Gastroesophageal sphincter (tissue), 4 donors: ENCODE measurements around the gene TFAP2B. TPM values are rescaled to one million over a fixed set of nuclear protein-coding genes. Genes with fewer than 3 reads are reported as not detected.

ENCODE experiments used
- ATAC-seq: fragments of 150-250 bp; one replicate; pipeline ENCODE4 v1.9.1; 2016; ENCODE audit warnings: mild to moderate bottlenecking, moderate library complexity
- H3K27ac ChIP-seq, 4 donors: fragments of 200-600 bp; sonication (generic) in 3 of 4; 1 replicate in 3 of 4; 2 replicates in 1 of 4; pipeline ENCODE4 v1.5.1; 2016 to 2019
- H3K27me3 ChIP-seq: fragments of 200-600 bp; sonication (generic); one replicate; pipeline ENCODE4 v1.5.1; 2019
- H3K36me3 ChIP-seq, 2 donors: fragments of 200-600 bp; sonication (generic); one replicate each; pipeline ENCODE4 v1.5.1; 2019; ENCODE audit warnings: control low read depth in 1 of 2
- H3K4me1 ChIP-seq, 3 donors: fragments of 200-600 bp; sonication (generic); 1 replicate in 2 of 3; 2 replicates in 1 of 3; pipeline ENCODE4 v1.5.1; 2016 to 2019; ENCODE audit warnings: control low read depth in 2 of 3
- H3K4me3 ChIP-seq, 2 donors: fragments of 200-600 bp; sonication (generic); one replicate each; pipeline ENCODE4 v1.5.1; 2019; ENCODE audit warnings: mild to moderate bottlenecking in 1 of 2, moderate library complexity in 1 of 2
- H3K9me3 ChIP-seq, 3 donors: fragments of 200-600 bp; sonication (generic); one replicate each; pipeline ENCODE4 v1.5.1; 2017 to 2019; ENCODE audit warnings: control low read depth in 2 of 3
- EP300 ChIP-seq: sonication (generic); formaldehyde crosslinking; IDR thresholded peaks from one replicate; pipeline ENCODE4 v1.6.1; 2017; ENCODE audit warnings: antibody characterized with exemption, mild to moderate bottlenecking
- POLR2A ChIP-seq, 2 donors: fragments of 450-650 bp; IDR thresholded peaks; one replicate each; pipeline ENCODE4 v1.6.1; 2017; ENCODE audit warnings: antibody characterized with exemption in 2 of 2, mild to moderate bottlenecking in 2 of 2, moderate library complexity in 1 of 2
- POLR2AphosphoS5 ChIP-seq: sonication (generic); formaldehyde crosslinking; IDR thresholded peaks from one replicate; pipeline ENCODE4 v1.6.1; 2017; ENCODE audit warnings: antibody characterized with exemption
- WGBS, 2 donors: methylation state at CpG; one replicate each; pipeline ENCODE4 v1.1.5; 2018; ENCODE audit warnings: low coverage in 1 of 2; 5-methylcytosine and 5-hydroxymethylcytosine counted together
- total RNA-seq, 4 donors: library from RNA; depleted of rRNA; stranded (reverse); fragments of >200 nt; gene quantifications; one replicate each; pipeline ENCODE4 v1.1.0, GENCODE V29; 2016
- TF ChIP-seq, protein P1 (sequence below), 4 experiments: fragments of 200-600 bp in 2 of 4; fragments of 450-650 bp in 2 of 4; sonication (generic) in 1 of 4; IDR thresholded peaks; one replicate each; pipeline ENCODE4 v1.5.1; 2017 to 2019; ENCODE audit warnings: antibody characterized with exemption in 4 of 4, mild to moderate bottlenecking in 2 of 4, moderate library complexity in 2 of 4

TFAP2B gene
- total RNA-seq, 4 donors from 2014 or later: 0.25 TPM; not detected in 3

DNA sequence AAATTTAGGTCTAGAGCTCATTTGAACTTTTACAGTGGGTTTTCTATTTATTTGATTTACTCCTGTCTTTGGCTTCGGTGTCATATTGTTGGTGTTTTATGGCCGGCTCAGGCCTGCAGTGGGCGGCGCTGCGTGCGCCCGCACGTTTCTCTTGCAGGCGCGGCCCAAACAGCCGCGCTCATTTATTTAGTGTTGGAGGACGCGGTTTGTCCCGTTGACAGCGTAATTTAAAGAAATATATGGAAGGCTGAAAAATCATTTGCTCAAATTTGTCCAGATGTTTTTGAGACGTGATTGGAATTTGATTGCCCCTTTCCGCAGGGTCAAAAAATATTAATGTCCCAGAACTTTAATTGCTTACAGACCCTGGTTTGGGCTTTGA is 22.1 kb downstream of the TFAP2B start:
- Histone ChIP-seq H3K4me3 (no peak overlapping the region), H3K27ac (no peak overlapping the region), H3K27me3 (peaks cover 99% of the 10 kb centered on the region), H3K9me3 (no peaks in the 10 kb centered on the region), H3K36me3 (no peaks in the 10 kb centered on the region), H3K4me1 (no peaks in the 10 kb centered on the region)
- 9 to 14% methylated on average over 6 to 18 of the region's 18 CpGs for WGBS, 2 donors
- no peak for ATAC-seq
- TF ChIP-seq, protein P1, sequence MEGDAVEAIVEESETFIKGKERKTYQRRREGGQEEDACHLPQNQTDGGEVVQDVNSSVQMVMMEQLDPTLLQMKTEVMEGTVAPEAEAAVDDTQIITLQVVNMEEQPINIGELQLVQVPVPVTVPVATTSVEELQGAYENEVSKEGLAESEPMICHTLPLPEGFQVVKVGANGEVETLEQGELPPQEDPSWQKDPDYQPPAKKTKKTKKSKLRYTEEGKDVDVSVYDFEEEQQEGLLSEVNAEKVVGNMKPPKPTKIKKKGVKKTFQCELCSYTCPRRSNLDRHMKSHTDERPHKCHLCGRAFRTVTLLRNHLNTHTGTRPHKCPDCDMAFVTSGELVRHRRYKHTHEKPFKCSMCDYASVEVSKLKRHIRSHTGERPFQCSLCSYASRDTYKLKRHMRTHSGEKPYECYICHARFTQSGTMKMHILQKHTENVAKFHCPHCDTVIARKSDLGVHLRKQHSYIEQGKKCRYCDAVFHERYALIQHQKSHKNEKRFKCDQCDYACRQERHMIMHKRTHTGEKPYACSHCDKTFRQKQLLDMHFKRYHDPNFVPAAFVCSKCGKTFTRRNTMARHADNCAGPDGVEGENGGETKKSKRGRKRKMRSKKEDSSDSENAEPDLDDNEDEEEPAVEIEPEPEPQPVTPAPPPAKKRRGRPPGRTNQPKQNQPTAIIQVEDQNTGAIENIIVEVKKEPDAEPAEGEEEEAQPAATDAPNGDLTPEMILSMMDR (IDR thresholded peaks at IDR 0.05): no peak
- no peak for TF ChIP-seq EP300
- no peak for TF ChIP-seq POLR2AphosphoS5
- TF ChIP-seq POLR2A (IDR thresholded peaks at IDR 0.05): no peak

GRCh38 chr6:50842446-50842845 is 23.8 kb downstream of the TFAP2B start:
- Histone ChIP-seq H3K9me3 (no peaks in the 10 kb centered on the region), H3K4me3 (no peak overlapping the region), H3K4me1 (no peaks in the 10 kb centered on the region), H3K27ac (no peak overlapping the region), H3K27me3 (peaks cover 99% of the 10 kb centered on the region), H3K36me3 (no peaks in the 10 kb centered on the region)
- no peak for ATAC-seq
- TF ChIP-seq POLR2A (IDR thresholded peaks at IDR 0.05): no peak
- TF ChIP-seq POLR2AphosphoS5: no peak
- TF ChIP-seq, protein P1 (IDR thresholded peaks at IDR 0.05): no peak
- TF ChIP-seq EP300: no peak
- WGBS, 2 donors: 27 to 50% methylated on average over 2 to 3 of the region's 7 CpGs

DNA sequence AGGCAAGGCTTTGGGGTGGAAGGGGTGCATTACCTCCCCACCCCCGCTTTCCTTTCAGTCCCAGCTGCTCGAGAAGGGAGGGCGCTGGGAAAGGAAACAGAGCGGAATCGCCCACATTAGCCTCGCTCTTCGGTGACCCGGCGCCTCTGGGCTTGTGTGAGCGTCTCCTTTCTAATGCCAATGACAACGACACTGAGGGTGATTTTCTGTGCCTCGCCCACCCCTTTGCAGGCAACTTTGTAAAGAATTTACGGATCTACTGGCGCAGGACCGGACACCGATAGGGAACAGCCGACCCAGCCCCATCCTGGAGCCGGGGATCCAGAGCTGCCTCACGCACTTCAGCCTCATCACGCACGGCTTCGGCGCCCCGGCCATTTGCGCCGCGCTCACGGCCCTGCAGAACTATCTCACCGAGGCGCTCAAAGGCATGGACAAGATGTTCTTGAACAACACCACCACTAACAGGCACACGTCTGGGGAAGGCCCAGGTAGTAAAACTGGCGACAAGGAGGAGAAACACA is 24.3 kb downstream of the TFAP2B start:
- TF ChIP-seq EP300: no peak
- no peak for TF ChIP-seq POLR2AphosphoS5
- no peak for TF ChIP-seq POLR2A (IDR thresholded peaks at IDR 0.05)
- TF ChIP-seq, protein P1 (IDR thresholded peaks at IDR 0.05): no peak

GRCh38 chr6:50843842-50844241 is 25.2 kb downstream of the TFAP2B start:
- no peaks in the 10 kb centered on the region for H3K9me3 ChIP-seq
- WGBS, 2 donors: 7% methylated on average over 3 to 18 of the region's 20 CpGs
- H3K27me3 ChIP-seq: peaks cover 99% of the 10 kb centered on the region
- H3K4me1 ChIP-seq: no peaks in the 10 kb centered on the region
- no peak overlapping the region for H3K27ac ChIP-seq
- no peaks in the 10 kb centered on the region for H3K36me3 ChIP-seq
- TF ChIP-seq EP300 (no peak), POLR2AphosphoS5 (no peak), POLR2A (IDR thresholded peaks at IDR 0.05) (no peak)
- TF ChIP-seq, protein P1 (IDR thresholded peaks at IDR 0.05): no peak
- ATAC-seq: no peak
- H3K4me3 ChIP-seq: no peak overlapping the region

More for the DNA sequence above, 24.3 kb downstream of the TFAP2B start:
- no peaks in the 10 kb centered on the region for H3K9me3 ChIP-seq
- WGBS, 2 donors: 0 to 17% methylated on average over 3 to 11 of the region's 32 CpGs
- H3K36me3 ChIP-seq: no peaks in the 10 kb centered on the region
- H3K4me3 ChIP-seq: no peak overlapping the region
- H3K27ac ChIP-seq: no peak overlapping the region
- no peaks in the 10 kb centered on the region for H3K4me1 ChIP-seq
- ATAC-seq: no peak
- peaks cover 99% of the 10 kb centered on the region for H3K27me3 ChIP-seq

- no peak overlapping the region for H3K27ac ChIP-seq
- TF ChIP-seq POLR2A (IDR thresholded peaks at IDR 0.05) (no peak), EP300 (no peak), POLR2AphosphoS5 (no peak)
- TF ChIP-seq, protein P1 (IDR thresholded peaks at IDR 0.05): no peak
Observed at GRCh38 chr6:50845499-50846143, 26.9 kb downstream of the TFAP2B start.

More at GRCh38 chr6:50845499-50846143, 26.9 kb downstream of the TFAP2B start:
- Histone ChIP-seq H3K4me3 (no peak overlapping the region), H3K27me3 (peaks cover 100% of the 10 kb centered on the region), H3K36me3 (no peaks in the 10 kb centered on the region), H3K9me3 (no peaks in the 10 kb centered on the region), H3K4me1 (peaks cover 0 to 14% (median 6%) of the 10 kb centered on the region in 3 donors)
- ATAC-seq: no peak
- 9% methylated on average over 4 of the region's 44 CpGs; no CpG with 5 or more reads in 1 of the 2 donors for WGBS, 2 donors
